ENCODE results near the gene CMIP. TPM values are rescaled to one million over a fixed set of nuclear protein-coding genes. Genes with fewer than 3 reads are reported as not detected.

The CMIP gene
- polyA plus RNA-seq, 1 experiment, result 2.7 TPM

- no peak for DNase-seq (ENCODE audit: low read depth, low spot score)
- H3K27ac ChIP-seq (ENCODE audit: low read depth, low read length), result no peak overlapping the region
- POLR2A ChIA-PET, result no interaction called here
- CTCF ChIA-PET, result no interaction called here
- H3K4me3 ChIP-seq (ENCODE audit: low read depth, low read length), result no peak overlapping the region
- no peaks in the 10 kb centered on the region; the same call in 1 of the 2 replicates for H3K9me3 ChIP-seq (ENCODE audit: control insufficient read depth, insufficient read depth, low read length)
- H3K27me3 ChIP-seq (ENCODE audit: control insufficient read depth, insufficient read depth, low read length), result no peaks in the 10 kb centered on the region
- TF ChIP-seq CTCF (IDR thresholded peaks at IDR 0.05; ENCODE audit: low read depth, low read length), result no peak
These were observed 127.2 kb downstream of the CMIP start for GRCh38 chr16:81571592-81572385.

- Histone ChIP-seq H3K27me3 (ENCODE audit: control insufficient read depth, insufficient read depth, low read length) (no peaks in the 10 kb centered on the region), H3K27ac (ENCODE audit: low read depth, low read length) (no peak overlapping the region), H3K9me3 (ENCODE audit: control insufficient read depth, insufficient read depth, low read length) (no peaks in the 10 kb centered on the region), H3K4me3 (ENCODE audit: low read depth, low read length) (no peak overlapping the region)
- ChIA-PET POLR2A (no interaction called here), CTCF (no interaction called here)
- DNase-seq (ENCODE audit: low read depth, low spot score), result no peak
- TF ChIP-seq CTCF (IDR thresholded peaks at IDR 0.05; ENCODE audit: low read depth, low read length), result no peak
These were observed 128.0 kb downstream of the CMIP start for GRCh38 chr16:81572386-81573144.

- no peak overlapping the region for H3K27ac ChIP-seq (ENCODE audit: low read depth, low read length)
- TF ChIP-seq CTCF (IDR thresholded peaks at IDR 0.05; ENCODE audit: low read depth, low read length), result no peak
- H3K27me3 ChIP-seq (ENCODE audit: control insufficient read depth, insufficient read depth, low read length), result no peaks in the 10 kb centered on the region
- H3K9me3 ChIP-seq (ENCODE audit: control insufficient read depth, insufficient read depth, low read length), result no peaks in the 10 kb centered on the region
- POLR2A ChIA-PET, result no interaction called here
- H3K4me3 ChIP-seq (ENCODE audit: low read depth, low read length), result no peak overlapping the region
- CTCF ChIA-PET, result interaction anchor here (0.7 kb wide), 1 partner anchor 65 kb away, joined by 4 read pairs; no protein-coding TSS in a partner anchor
- no peak for DNase-seq (ENCODE audit: low read depth, low spot score)
These were observed 129.0 kb downstream of the CMIP start for GRCh38 chr16:81573533-81574020.

GRCh38 chr16:81574168-81574567 is 129.6 kb downstream of the CMIP start:
- ChIA-PET POLR2A (interaction anchor here (0.6 kb wide), 1 partner anchor 27 kb away, joined by 3 read pairs; no protein-coding TSS in a partner anchor), CTCF (no interaction called here)
- H3K27ac ChIP-seq (ENCODE audit: low read depth, low read length), result no peak overlapping the region

More at GRCh38 chr16:81574168-81574567, 129.6 kb downstream of the CMIP start:
- Histone ChIP-seq H3K27me3 (ENCODE audit: control insufficient read depth, insufficient read depth, low read length) (no peaks in the 10 kb centered on the region), H3K4me3 (ENCODE audit: low read depth, low read length) (no peak overlapping the region), H3K9me3 (ENCODE audit: control insufficient read depth, insufficient read depth, low read length) (no peaks in the 10 kb centered on the region)
- no peak for TF ChIP-seq CTCF (IDR thresholded peaks at IDR 0.05; ENCODE audit: low read depth, low read length)
- no peak for DNase-seq (ENCODE audit: low read depth, low spot score)
